NCI-H510A (cell line): Measurements from ENCODE around the gene RET.

Experiments used
- DNase-seq: peaks from one replicate; lab custom pipeline; 2025; lab: John Stamatoyannopoulos, UW

RET gene

GRCh38 chr10:43044961-43045621, 31.8 kb upstream of the RET start:
- no peak for DNase-seq

DNA sequence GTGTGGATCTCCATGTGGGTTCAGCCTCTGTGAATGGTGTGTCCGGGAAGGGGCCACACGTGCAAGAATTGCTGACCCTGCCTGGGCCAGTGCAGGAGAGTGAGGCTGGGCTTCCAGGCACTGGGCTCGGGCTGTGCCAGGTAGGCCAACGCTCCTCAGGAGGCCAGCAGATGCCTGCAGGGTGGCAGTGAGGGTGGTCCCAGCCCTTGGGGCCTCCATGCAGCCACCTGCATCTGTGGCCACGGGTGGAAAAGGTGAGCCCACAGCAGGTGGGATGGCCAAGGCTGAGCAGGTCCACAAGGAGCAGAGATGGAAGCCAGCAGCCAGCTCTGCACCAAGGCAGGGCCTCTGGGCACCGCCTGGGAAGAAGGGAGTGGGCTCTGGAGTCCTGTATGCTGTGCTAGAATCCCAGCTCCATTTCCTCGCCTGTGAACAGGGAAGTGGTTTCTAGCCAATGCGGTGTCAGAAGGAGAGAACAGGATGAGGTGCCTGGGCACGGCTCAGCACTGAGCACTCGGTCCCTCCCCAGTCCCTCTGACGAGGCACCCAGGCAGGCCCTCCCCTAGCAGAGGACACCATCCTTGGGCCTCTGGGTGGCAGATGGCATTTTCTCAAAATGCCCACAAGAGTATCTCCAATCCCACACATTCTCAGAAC, 31.1 kb upstream of the RET start:
- DNase-seq: no peak

DNA sequence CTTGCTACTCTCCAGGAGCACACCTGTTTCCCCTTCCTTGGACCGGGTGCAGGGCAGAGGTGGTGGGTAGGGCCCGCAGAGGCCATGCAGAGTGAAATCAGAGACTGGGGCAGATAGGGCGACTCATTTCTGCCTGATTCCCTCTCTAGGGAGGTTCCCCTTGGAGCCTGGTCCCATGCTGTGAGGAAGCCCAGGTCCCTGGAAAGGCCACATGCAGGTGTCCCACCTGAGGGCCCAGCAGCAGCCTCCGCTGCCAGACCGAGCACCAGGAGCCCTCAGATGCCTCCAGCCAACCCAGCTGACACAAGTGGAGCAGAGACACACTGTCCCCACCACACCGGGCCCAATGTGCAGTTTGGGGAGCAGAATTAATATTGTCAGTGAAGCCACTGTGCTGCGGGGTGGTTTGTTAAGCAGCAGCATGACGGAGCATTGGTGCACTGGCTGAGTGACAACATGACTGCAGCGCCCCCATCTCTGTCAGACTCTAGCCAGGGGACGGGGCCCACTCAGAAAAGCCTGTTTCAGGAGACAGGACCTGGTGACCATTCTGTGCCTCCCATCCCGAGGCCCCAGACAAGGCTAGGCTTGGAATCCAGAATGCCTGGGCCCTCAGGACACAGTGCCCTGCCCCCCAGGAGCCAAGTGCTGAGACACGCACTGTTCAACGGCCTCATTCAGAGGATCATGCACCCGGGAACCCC, 30.4 kb upstream of the RET start:
- no peak for DNase-seq

DNA sequence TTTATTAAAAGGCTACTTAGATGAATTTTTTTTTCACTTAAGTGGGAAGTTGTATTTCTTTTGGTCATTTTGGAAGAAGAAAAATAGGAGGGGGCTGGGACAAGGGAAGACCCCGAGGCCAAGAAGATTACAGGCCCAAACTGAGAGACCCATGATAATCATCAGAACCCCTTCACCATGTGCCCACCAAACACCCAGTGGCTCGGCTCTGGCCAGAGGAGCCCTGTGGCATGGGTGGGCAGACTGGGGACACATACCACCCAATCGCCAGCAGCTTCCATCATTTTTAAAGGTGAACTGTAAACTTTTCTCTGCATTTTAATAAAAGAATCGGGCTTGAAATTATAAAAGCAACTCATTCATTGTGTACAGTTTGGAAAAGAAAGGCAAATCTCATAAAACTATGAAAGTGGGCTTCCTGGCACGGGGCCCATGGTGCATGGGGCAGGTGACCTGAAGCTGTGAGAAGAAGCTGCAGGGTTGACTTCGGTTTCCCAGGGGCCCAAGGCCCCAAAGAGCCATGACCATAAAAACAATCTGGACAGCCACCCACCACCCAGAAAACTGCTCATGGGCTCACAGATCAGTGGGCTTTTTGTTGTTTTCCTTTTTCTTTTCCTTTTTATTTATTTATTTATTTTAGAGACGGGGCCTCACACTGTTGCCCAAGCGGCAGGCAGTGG, 29.4 kb upstream of the RET start:
- no peak for DNase-seq

- DNase-seq: no peak
Observed at GRCh38 chr10:43048301-43049051, 28.4 kb upstream of the RET start.

DNA sequence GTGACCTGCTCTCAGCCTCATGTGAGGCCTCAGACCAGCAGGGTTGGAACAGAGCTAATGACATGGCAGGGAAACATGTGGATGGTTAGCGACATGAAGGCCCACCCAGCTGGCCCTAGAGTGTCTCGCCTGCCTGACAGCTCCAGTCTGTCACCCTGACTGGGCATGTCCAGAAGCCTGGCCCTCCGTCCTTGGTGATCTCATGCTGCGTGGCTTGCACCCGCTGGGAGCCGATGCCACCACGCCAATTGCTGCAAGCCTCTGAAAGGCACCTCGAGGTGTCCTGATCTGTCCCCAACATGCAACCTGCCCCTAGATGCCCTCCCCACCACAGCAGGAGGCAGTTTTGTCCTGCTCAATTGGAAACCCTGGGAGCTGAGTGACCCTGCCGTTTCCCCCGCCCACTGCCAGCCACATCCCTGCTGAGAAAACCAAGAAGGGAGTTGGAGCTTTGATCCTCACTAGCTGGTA, 27.8 kb upstream of the RET start:
- DNase-seq: no peak

- DNase-seq: no peak
Observed at GRCh38 chr10:43050011-43050410, 26.9 kb upstream of the RET start.

- DNase-seq: no peak
Observed at GRCh38 chr10:43053825-43054224, 23.0 kb upstream of the RET start.

- no peak for DNase-seq
Observed at GRCh38 chr10:43054593-43054992, 22.3 kb upstream of the RET start.

- no peak for DNase-seq
Observed at GRCh38 chr10:43055217-43055616, 21.7 kb upstream of the RET start.

DNA sequence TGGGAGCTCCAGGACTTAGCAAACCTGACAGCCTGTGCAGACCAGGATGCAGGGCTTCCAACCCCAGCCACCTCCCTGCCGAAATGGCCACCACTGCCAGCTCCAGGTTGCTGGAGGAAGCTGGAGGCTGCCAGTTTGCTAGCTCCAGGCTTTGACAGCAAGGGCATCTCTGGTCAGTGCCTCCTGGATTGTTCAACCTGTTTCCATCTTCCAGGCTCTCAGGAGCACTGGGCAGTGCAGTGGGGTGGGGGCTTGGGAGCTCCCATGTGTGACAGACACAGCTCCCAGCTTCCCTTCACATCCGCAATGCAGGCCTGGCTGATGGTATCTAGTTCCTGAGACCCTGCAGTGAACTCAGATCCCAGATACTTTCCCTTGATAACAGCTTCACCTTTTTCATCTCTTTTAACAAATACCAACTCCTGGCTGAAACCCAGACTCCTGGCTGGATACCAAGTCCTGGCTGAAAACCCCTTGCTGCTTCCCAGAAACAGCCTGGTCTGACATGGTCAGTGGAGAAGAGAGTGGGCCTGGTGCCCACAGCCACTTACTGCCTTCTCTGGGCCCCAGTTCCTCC, 20.8 kb upstream of the RET start:
- DNase-seq: no peak

DNA sequence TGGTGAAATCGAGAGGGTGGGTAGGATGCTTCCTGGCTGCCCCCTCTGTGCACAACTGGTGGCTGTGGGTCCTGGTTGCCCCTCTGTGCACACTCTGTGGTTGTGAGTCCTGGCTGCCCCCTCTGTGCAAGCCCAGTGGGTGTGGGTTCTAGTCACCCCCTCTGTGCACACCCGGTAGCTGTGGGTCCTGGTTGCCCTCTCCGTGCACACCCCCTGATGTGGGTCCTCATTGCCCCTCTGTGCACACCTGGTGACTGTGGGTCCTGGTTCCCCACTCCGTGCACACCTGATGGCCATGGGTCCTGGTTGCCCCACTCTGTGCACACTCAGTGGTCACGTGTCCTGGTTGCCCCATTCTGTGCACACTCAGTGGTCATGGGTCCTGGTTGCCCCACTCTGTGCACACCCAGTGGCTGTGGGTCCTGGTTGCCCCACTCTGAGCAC, 20.3 kb upstream of the RET start:
- DNase-seq: no peak

- DNase-seq: no peak
Observed at GRCh38 chr10:43057231-43057711, 19.6 kb upstream of the RET start.

GRCh38 chr10:43057831-43058340, 19.0 kb upstream of the RET start:
- no peak for DNase-seq

GRCh38 chr10:43058716-43059335, 18.0 kb upstream of the RET start:
- DNase-seq: no peak

DNA sequence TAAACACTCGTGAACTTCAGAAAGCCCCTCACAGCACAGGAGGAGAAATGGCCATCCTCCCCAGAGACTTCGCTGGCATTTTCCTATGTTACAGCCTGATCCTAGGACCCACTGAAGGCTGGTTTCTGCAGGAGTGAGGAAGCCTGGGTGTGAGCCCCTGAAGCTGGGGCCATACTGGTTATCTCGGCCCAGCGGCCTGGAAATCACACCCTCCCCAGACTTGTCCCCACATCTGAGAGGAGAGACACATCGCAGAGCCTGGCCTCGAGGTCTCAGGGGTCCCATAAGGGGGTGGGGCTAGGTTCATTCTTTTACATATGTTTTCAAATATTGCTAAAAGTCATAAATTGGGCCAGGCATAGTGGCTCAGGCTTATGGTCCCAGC, 17.5 kb upstream of the RET start:
- no peak for DNase-seq

- DNase-seq: no peak
Observed at GRCh38 chr10:43059828-43060227, 17.0 kb upstream of the RET start.

- DNase-seq: no peak
Observed at GRCh38 chr10:43060291-43060690, 16.6 kb upstream of the RET start.

DNA sequence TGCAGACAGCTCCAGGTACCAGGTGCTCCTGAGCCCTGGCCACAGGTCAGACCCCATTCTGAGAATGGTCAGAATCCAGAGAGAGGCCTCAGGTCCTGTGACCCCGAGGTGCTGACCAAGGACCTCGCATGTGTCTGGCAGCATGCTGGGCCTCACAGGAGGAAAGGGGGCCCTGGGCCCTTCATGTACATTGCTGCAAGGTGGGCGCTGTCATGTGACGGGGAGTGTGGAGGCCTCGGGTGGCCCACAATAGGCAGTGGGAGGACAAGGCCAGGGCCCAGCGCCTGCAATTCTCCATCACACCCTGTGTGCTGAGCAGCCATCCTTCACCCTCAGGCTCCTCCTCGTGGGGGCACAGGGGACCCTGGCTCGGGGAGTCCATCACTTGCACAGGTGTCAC, 15.5 kb upstream of the RET start:
- DNase-seq: no peak

DNA sequence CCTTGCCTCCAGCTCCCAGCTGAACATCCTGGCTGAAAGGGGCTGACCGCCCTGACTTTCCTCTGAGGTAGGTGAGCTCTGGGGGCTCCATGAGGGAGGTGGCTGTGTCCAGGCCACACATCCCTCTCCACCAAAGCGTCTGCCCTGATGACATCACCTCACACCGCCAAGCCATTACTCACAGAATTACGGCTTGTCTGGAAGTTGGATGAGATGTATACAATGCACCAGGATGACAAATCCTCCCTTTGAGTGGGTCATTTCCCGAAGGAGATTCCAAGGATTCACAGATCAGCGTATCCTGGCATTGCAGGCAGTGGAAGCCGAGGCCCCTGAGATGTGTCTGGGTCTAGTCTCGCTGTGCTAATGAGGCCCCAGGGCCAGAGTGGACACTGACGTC, 15.1 kb upstream of the RET start:
- DNase-seq: no peak
